HepG2 (cell line): ENCODE measurements around the gene GTF2A2. TPM values are rescaled to one million over a fixed set of nuclear protein-coding genes. Genes with fewer than 3 reads are reported as not detected.

Experiments
- ARID5B ChIP-seq: IDR thresholded peaks from 2 replicates; pipeline ENCODE4 v1.4.0; 2020; ENCODE audit warnings: mild to moderate bottlenecking, missing genetic modification reagents
- BRF2 ChIP-seq: sonication (generic); formaldehyde crosslinking; IDR thresholded peaks from 2 replicates; pipeline ENCODE4 v1.8.1; 2022; ENCODE audit warnings: mild to moderate bottlenecking, missing genetic modification reagents
- FOXJ3 ChIP-seq: sonication (generic); formaldehyde crosslinking; IDR thresholded peaks from 2 replicates; pipeline ENCODE4 v1.4.0; 2020; ENCODE audit warnings: missing genetic modification reagents, mild to moderate bottlenecking, borderline replicate concordance
- JUN ChIP-seq: sonication (generic); formaldehyde crosslinking; IDR thresholded peaks from 2 replicates; pipeline ENCODE4 v1.4.0; 2020; ENCODE audit warnings: mild to moderate bottlenecking, missing genetic modification reagents
- KAT8 ChIP-seq: IDR thresholded peaks from 2 replicates; pipeline ENCODE4 v1.6.1; 2016; ENCODE audit warnings: missing genetic modification reagents, missing compliant biosample characterization
- KLF12 ChIP-seq: sonication (generic); formaldehyde crosslinking; IDR thresholded peaks from 2 replicates; pipeline ENCODE4 v1.4.0; 2020; ENCODE audit warnings: missing genetic modification reagents, borderline replicate concordance
- MIER3 ChIP-seq: IDR thresholded peaks from 2 replicates; pipeline ENCODE4 v1.6.1; 2016; ENCODE audit warnings: missing compliant biosample characterization, borderline replicate concordance
- NBN ChIP-seq: fragments of 450-650 bp; conservative IDR thresholded peaks from 2 replicates; pipeline ENCODE4 v1.6.1; 2017
- NFIB ChIP-seq: sonication (generic); formaldehyde crosslinking; IDR thresholded peaks from 2 replicates; pipeline ENCODE4 v1.9.0; 2021; ENCODE audit warnings: missing genetic modification reagents, mild to moderate bottlenecking, borderline replicate concordance
- NFRKB ChIP-seq: fragments of 450-650 bp; IDR thresholded peaks from 2 replicates; pipeline ENCODE4 v1.6.1; 2017
- PREB ChIP-seq: sonication (generic); formaldehyde crosslinking; IDR thresholded peaks from 2 replicates; pipeline ENCODE4 v1.4.0; 2020; ENCODE audit warnings: missing genetic modification reagents
- SIX1 ChIP-seq: sonication (generic); formaldehyde crosslinking; IDR thresholded peaks from 2 replicates; pipeline ENCODE4 v1.4.0; 2020; ENCODE audit warnings: missing genetic modification reagents, borderline replicate concordance
- TFDP1 ChIP-seq: IDR thresholded peaks from 2 replicates; pipeline ENCODE4 v1.6.1; 2016; ENCODE audit warnings: missing compliant biosample characterization, missing genetic modification reagents, borderline replicate concordance
- YEATS4 ChIP-seq: sonication (generic); formaldehyde crosslinking; IDR thresholded peaks from 2 replicates; pipeline ENCODE4 v1.4.0; 2020; ENCODE audit warnings: missing genetic modification reagents, borderline replicate concordance
- ZFAT ChIP-seq: sonication (generic); formaldehyde crosslinking; conservative IDR thresholded peaks from 2 replicates; pipeline ENCODE4 v1.8.1; 2023; ENCODE audit warnings: missing genetic modification reagents, inconsistent platforms
- ZNF230 ChIP-seq: sonication (generic); formaldehyde crosslinking; IDR thresholded peaks from 2 replicates; pipeline ENCODE4 v1.4.0; 2020; ENCODE audit warnings: mild to moderate bottlenecking, missing genetic modification reagents
- ZNF343 ChIP-seq: sonication (generic); formaldehyde crosslinking; IDR thresholded peaks from 2 replicates; pipeline ENCODE4 v1.4.0; 2020; ENCODE audit warnings: mild to moderate bottlenecking, missing genetic modification reagents
- ZNF468 ChIP-seq: sonication (generic); formaldehyde crosslinking; IDR thresholded peaks from 2 replicates; pipeline ENCODE4 v1.8.0; 2022; ENCODE audit warnings: mild to moderate bottlenecking, moderate library complexity, missing genetic modification reagents
- ZNF496 ChIP-seq: sonication (generic); formaldehyde crosslinking; IDR thresholded peaks from 2 replicates; pipeline ENCODE4 v1.8.1; 2023; ENCODE audit warnings: mild to moderate bottlenecking, moderate library complexity, missing genetic modification reagents; ENCODE audit not compliant: insufficient replicate concordance
- ZNF597 ChIP-seq: sonication (generic); formaldehyde crosslinking; IDR thresholded peaks from 2 replicates; pipeline ENCODE4 v1.5.0; 2020; ENCODE audit warnings: missing genetic modification reagents
- ZNF772 ChIP-seq: sonication (generic); formaldehyde crosslinking; IDR thresholded peaks from 2 replicates; pipeline ENCODE4 v1.5.0; 2020; ENCODE audit warnings: mild to moderate bottlenecking, missing genetic modification reagents
- polyA plus RNA-seq, 8 experiments: library from polyadenylated mRNA; depleted of rRNA in 3 of 8; stranded (reverse) in 7 of 8; unstranded in 1 of 8; fragments of >200 nt; fragmentation: Illumina TruSeq in 4 of 8; extraction: Trizol in 4 of 8; gene quantifications; 2 replicates each; pipeline versions ENCODE4 v1.2.1 to v1.2.3, GENCODE V29; 2011 to 2016; ENCODE audit warnings: low read depth in 4 of 8, missing spikeins in 1 of 8, mixed read lengths in 1 of 8; ENCODE audit not compliant: insufficient read depth in 1 of 8
- total RNA-seq, 5 experiments: library from RNA; depleted of rRNA; stranded (reverse); fragments of >200 nt; fragmentation: Illumina TruSeq; extraction: Trizol; gene quantifications; 2 replicates each; pipeline ENCODE4 v1.2.3, GENCODE V29; 2016; ENCODE audit warnings: low read depth in 1 of 5

The GTF2A2 gene
- total and polyA plus RNA-seq, 2 of the 13 experiments (the other 11 are each of a cell fraction or from before 2014, with no cell fraction given): 24.4 to 106 TPM

- no peak for TF ChIP-seq BRF2
- TF ChIP-seq ZNF597 (CRISPR knock-in tag): no peak
- TF ChIP-seq NFRKB: no peak
- peak; percentile 52 for TF ChIP-seq ARID5B (CRISPR knock-in tag)
- TF ChIP-seq KAT8 (CRISPR knock-in tag): peak; percentile 94
- peak; percentile 12; the same call in 1 of the 2 replicates for TF ChIP-seq KLF12
- 0 out of 2 replicates have a peak, but pooled peaks have one; percentile 13 for TF ChIP-seq SIX1
- TF ChIP-seq TFDP1 (CRISPR knock-in tag): peak; percentile 56; the same call in 1 of the 2 replicates
- no peak for TF ChIP-seq NBN
- 0 out of 2 replicates have a peak, but pooled peaks have one; percentile 29 for TF ChIP-seq MIER3 (CRISPR knock-in tag)
- TF ChIP-seq ZNF230: 0 out of 2 replicates have a peak, but pooled peaks have one; percentile 17
- TF ChIP-seq PREB: no peak
- no peak for TF ChIP-seq ZNF343 (CRISPR knock-in tag)
- no peak for TF ChIP-seq NFIB (CRISPR knock-in tag)
- no peak for TF ChIP-seq ZNF496
- no peak for TF ChIP-seq ZFAT
- TF ChIP-seq ZNF468 (CRISPR knock-in tag): no peak
- TF ChIP-seq YEATS4 (CRISPR knock-in tag): peak; percentile 88
- TF ChIP-seq ZNF772: peak; percentile 86
- TF ChIP-seq JUN (CRISPR knock-in tag): no peak
- TF ChIP-seq FOXJ3 (CRISPR knock-in tag): no peak
Observed at GRCh38 chr15:59688782-59689625, 31.7 kb upstream of the GTF2A2 start, which contains the start of gene BNIP2 (continued).
